Ovary (tissue), 9 donors: ENCODE measurements around the gene MCTP1. TPM values are rescaled to one million over a fixed set of nuclear protein-coding genes. Genes with fewer than 3 reads are reported as not detected.

Source experiments
- DNase-seq, 5 donors: peaks; one replicate each; pipeline ENCODE4 v3.0.0-alpha.2; 2019 to 2020
- H3K27ac ChIP-seq, 2 donors: fragments of 200-600 bp; one replicate each; pipeline versions ENCODE4 v1.5.1 to v1.8.0; 2019 to 2022
- H3K27me3 ChIP-seq: fragments of 200-600 bp; one replicate; pipeline ENCODE4 v1.8.0; 2022
- H3K36me3 ChIP-seq: fragments of 200-600 bp; sonication (generic); one replicate; pipeline ENCODE4 v1.5.1; 2019
- H3K4me1 ChIP-seq: one replicate; pipeline ENCODE4 v1.8.1; 2013; ENCODE audit warnings: mild to moderate bottlenecking, moderate library complexity; ENCODE audit not compliant: insufficient read depth
- H3K4me3 ChIP-seq: fragments of 200-600 bp; sonication (generic); one replicate; pipeline ENCODE4 v1.5.1; 2017
- H3K9me3 ChIP-seq, 2 donors: fragments of 200-600 bp in 1 of 2; sonication (generic) in 1 of 2; one replicate each; pipeline versions ENCODE4 v1.5.1 to v1.8.1; 2013 to 2019; ENCODE audit warnings: mild to moderate bottlenecking in 1 of 2, moderate library complexity in 1 of 2
- EP300 ChIP-seq: sonication (generic); formaldehyde crosslinking; IDR thresholded peaks from one replicate; pipeline ENCODE4 v1.6.1; 2017; ENCODE audit warnings: antibody characterized with exemption
- POLR2A ChIP-seq: fragments of 450-650 bp; IDR thresholded peaks from one replicate; pipeline ENCODE4 v1.6.1; 2017; ENCODE audit warnings: antibody characterized with exemption, mild to moderate bottlenecking, moderate library complexity
- WGBS, 3 donors: extraction: QIAGEN DNeasy Blood & Tissue Kit in 1 of 3; methylation state at CpG; one replicate each; pipeline versions ENCODE4 v1.1.5 to v1.1.7; 2013 to 2017; 5-methylcytosine and 5-hydroxymethylcytosine counted together
- intact Hi-C, 4 donors: fragments of 100-400 bp; cut with DNase I; formaldehyde crosslinking; loops; one replicate each; pipeline versions ENCODE4 v1.11.0 to v1.15.1; 2022 to 2023
- polyA plus RNA-seq, 2 donors: library from polyadenylated mRNA; stranded (reverse); fragments of 200-250 nt in 1 of 2; fragments of 350-450 nt in 1 of 2; fragmentation: Illumina TruSeq in 1 of 2; extraction: RNeasy Lipid Tissue Mini Kit (QIAGEN cat#74804) in 1 of 2; gene quantifications; one replicate each; pipeline ENCODE4 v1.2.3, GENCODE V29; 2013 to 2014
- total RNA-seq, 7 donors: library from RNA; depleted of rRNA in 2 of 7; stranded (reverse); fragments of >200 nt in 2 of 7; fragmentation: NEBNext Ultra II Directional in 3 of 7; extraction: Animal tissue kit (Norgen Biotek cat#: 25700) in 3 of 7; gene quantifications; one replicate each; pipeline versions ENCODE4 v1.1.0 to v1.2.4, GENCODE V29; 2016 to 2023
- TF ChIP-seq, protein P1 (sequence below), 3 donors: fragments of 450-650 bp in 2 of 3; fragments of 200-600 bp in 1 of 3; IDR thresholded peaks; one replicate each; pipeline versions ENCODE4 v1.5.1 to v1.8.0; 2016 to 2022; ENCODE audit warnings: antibody characterized with exemption in 3 of 3, mild to moderate bottlenecking in 1 of 3
- donor health status: DM: no; HTN: no; CAD: no; lungs with moderate emphysema.
- donor health status: DM: no; HTN: no; CAD: no.
- donor health status: Bipolar disorder and iron deficiency.
- donor health status: DM: yes; HTN: yes; CAD: no.
- donor health status: DM: no; HTN: no; CAD: no.
- donor health status: DM: yes; HTN: yes; CAD: no.

Gene MCTP1
- total and polyA plus RNA-seq, 9 donors: 1.7 to 11.4 (median 5.0) TPM

- DNase-seq: no peak
- H3K27ac ChIP-seq: no peak overlapping the region
- intact Hi-C loops: no loop called here
- H3K27me3 ChIP-seq: no peaks in the 10 kb centered on the region
- no peaks in the 10 kb centered on the region for H3K36me3 ChIP-seq
- WGBS, 3 donors: 88 to 94% (median 91%) methylated on average over 9 of the region's 9 CpGs
- no peak for TF ChIP-seq POLR2A
- TF ChIP-seq EP300: no peak
- TF ChIP-seq, protein P1, sequence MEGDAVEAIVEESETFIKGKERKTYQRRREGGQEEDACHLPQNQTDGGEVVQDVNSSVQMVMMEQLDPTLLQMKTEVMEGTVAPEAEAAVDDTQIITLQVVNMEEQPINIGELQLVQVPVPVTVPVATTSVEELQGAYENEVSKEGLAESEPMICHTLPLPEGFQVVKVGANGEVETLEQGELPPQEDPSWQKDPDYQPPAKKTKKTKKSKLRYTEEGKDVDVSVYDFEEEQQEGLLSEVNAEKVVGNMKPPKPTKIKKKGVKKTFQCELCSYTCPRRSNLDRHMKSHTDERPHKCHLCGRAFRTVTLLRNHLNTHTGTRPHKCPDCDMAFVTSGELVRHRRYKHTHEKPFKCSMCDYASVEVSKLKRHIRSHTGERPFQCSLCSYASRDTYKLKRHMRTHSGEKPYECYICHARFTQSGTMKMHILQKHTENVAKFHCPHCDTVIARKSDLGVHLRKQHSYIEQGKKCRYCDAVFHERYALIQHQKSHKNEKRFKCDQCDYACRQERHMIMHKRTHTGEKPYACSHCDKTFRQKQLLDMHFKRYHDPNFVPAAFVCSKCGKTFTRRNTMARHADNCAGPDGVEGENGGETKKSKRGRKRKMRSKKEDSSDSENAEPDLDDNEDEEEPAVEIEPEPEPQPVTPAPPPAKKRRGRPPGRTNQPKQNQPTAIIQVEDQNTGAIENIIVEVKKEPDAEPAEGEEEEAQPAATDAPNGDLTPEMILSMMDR (IDR thresholded peaks at IDR 0.05): no peak
- H3K4me3 ChIP-seq: no peak overlapping the region
- H3K4me1 ChIP-seq: no peaks in the 10 kb centered on the region
- H3K9me3 ChIP-seq: no peaks in the 10 kb centered on the region
Observed at GRCh38 chr5:94891972-94892371, 392.9 kb downstream of the MCTP1 start.

- H3K36me3 ChIP-seq: no peaks in the 10 kb centered on the region
- DNase-seq: no peak
- intact Hi-C loops: no loop called here
- H3K4me1 ChIP-seq: no peaks in the 10 kb centered on the region
- TF ChIP-seq, protein P1 (IDR thresholded peaks at IDR 0.05): no peak
- no peak for TF ChIP-seq POLR2A
- no peak for TF ChIP-seq EP300
- WGBS, 3 donors: 73 to 80% (median 76%) methylated on average over 5 of the region's 5 CpGs
- no peaks in the 10 kb centered on the region for H3K27me3 ChIP-seq
- no peak overlapping the region for H3K27ac ChIP-seq
- H3K4me3 ChIP-seq: no peak overlapping the region
- no peaks in the 10 kb centered on the region for H3K9me3 ChIP-seq
Observed at GRCh38 chr5:94891565-94891964, 393.3 kb downstream of the MCTP1 start.

GRCh38 chr5:94890907-94891306 lies 394.0 kb downstream of the MCTP1 start:
- Histone ChIP-seq H3K27me3 (no peaks in the 10 kb centered on the region), H3K4me3 (no peak overlapping the region), H3K27ac (no peak overlapping the region), H3K36me3 (no peaks in the 10 kb centered on the region), H3K4me1 (no peaks in the 10 kb centered on the region), H3K9me3 (no peaks in the 10 kb centered on the region)
- DNase-seq: no peak
- WGBS, 3 donors: 39 to 59% (median 46%) methylated on average over 4 of the region's 4 CpGs
- TF ChIP-seq POLR2A (no peak), EP300 (no peak)
- TF ChIP-seq, protein P1 (IDR thresholded peaks at IDR 0.05): no peak
- intact Hi-C loops: no loop called here

- intact Hi-C loops: no loop called here
Observed at GRCh38 chr5:94888674-94889073, 396.2 kb downstream of the MCTP1 start.

More at GRCh38 chr5:94888674-94889073, 396.2 kb downstream of the MCTP1 start:
- Histone ChIP-seq H3K4me1 (no peaks in the 10 kb centered on the region), H3K36me3 (no peaks in the 10 kb centered on the region), H3K9me3 (no peaks in the 10 kb centered on the region), H3K4me3 (no peak overlapping the region), H3K27me3 (no peaks in the 10 kb centered on the region), H3K27ac (no peak overlapping the region)
- 77 to 82% (median 81%) methylated on average over 3 of the region's 3 CpGs for WGBS, 3 donors
- DNase-seq: no peak
- TF ChIP-seq POLR2A: no peak
- TF ChIP-seq, protein P1 (IDR thresholded peaks at IDR 0.05): no peak
- no peak for TF ChIP-seq EP300
